Heart right ventricle (tissue), 16 donors: Measurements from ENCODE around the gene XRCC4. TPM values are rescaled to one million over a fixed set of nuclear protein-coding genes. Genes with fewer than 3 reads are reported as not detected.

Experiments used
- ATAC-seq, 8 donors: fragments of 200-7000 bp; cut with Tn5 transposase; one replicate each; pipeline ENCODE4 v1.9.1; 2020; ENCODE audit warnings: mild to moderate bottlenecking in 8 of 8, moderate library complexity in 8 of 8, moderate number of reproducible peaks in 1 of 8
- DNase-seq, 2 donors: peaks; one replicate each; pipeline ENCODE4 v3.0.0-alpha.2; 2020
- H3K27ac ChIP-seq, 10 donors: fragments of 200-600 bp; sonication (generic) in 2 of 10; one replicate each; pipeline versions ENCODE4 v1.5.0 to v1.8.0; 2020 to 2022; ENCODE audit warnings: mild to moderate bottlenecking in 3 of 10
- H3K27me3 ChIP-seq, 7 donors: fragments of 200-600 bp; one replicate each; pipeline ENCODE4 v1.8.0; 2021 to 2022; ENCODE audit warnings: mild to moderate bottlenecking in 2 of 7
- H3K36me3 ChIP-seq, 9 donors: fragments of 200-600 bp; sonication (generic) in 1 of 9; one replicate each; pipeline versions ENCODE4 v1.5.0 to v1.8.0; 2020 to 2022; ENCODE audit warnings: mild to moderate bottlenecking in 2 of 9
- H3K4me1 ChIP-seq, 9 donors: fragments of 200-600 bp; sonication (generic) in 1 of 9; one replicate each; pipeline versions ENCODE4 v1.5.0 to v1.8.0; 2020 to 2022; ENCODE audit warnings: mild to moderate bottlenecking in 4 of 9
- H3K4me3 ChIP-seq, 10 donors: fragments of 200-600 bp; sonication (generic) in 2 of 10; one replicate each; pipeline versions ENCODE4 v1.5.0 to v1.8.0; 2020 to 2022; ENCODE audit warnings: mild to moderate bottlenecking in 7 of 10, moderate library complexity in 2 of 10
- H3K9me3 ChIP-seq, 11 donors: fragments of 200-600 bp in 10 of 11; sonication (generic) in 2 of 11; one replicate each; pipeline versions ENCODE4 v1.5.0 to v1.8.0; 2013 to 2022; ENCODE audit warnings: mild to moderate bottlenecking in 2 of 11, control low read depth in 1 of 11, moderate library complexity in 1 of 11
- CTCF ChIP-seq, 9 donors: fragments of 200-600 bp; sonication (generic) in 2 of 9; IDR thresholded peaks; one replicate each; pipeline versions ENCODE4 v1.5.0 to v1.8.0; 2021 to 2022; ENCODE audit warnings: antibody characterized with exemption in 9 of 9, mild to moderate bottlenecking in 5 of 9, moderate library complexity in 1 of 9
- WGBS, 2 donors: extraction: QIAGEN DNeasy Blood & Tissue Kit; methylation state at CpG; one replicate each; pipeline ENCODE4 v1.1.7; 2013; ENCODE audit warnings: inconsistent platforms in 1 of 2; 5-methylcytosine and 5-hydroxymethylcytosine counted together
- intact Hi-C, 10 donors: fragments of 100-400 bp; cut with DNase I; formaldehyde crosslinking; loops; one replicate each; pipeline versions ENCODE4 v1.11.1 to v1.14.2; 2022
- polyA plus RNA-seq, 2 donors: library from polyadenylated mRNA; stranded (reverse); fragments of 200-250 nt; gene quantifications; one replicate each; pipeline ENCODE4 v1.2.3, GENCODE V29; 2013
- total RNA-seq, 10 donors: library from RNA; stranded (reverse); fragmentation: NEBNext Ultra II Directional in 3 of 10; extraction: Animal tissue kit (Norgen Biotek cat#: 25700) in 3 of 10; gene quantifications; one replicate each; pipeline versions ENCODE4 v1.2.1 to v1.2.4, GENCODE V29; 2021 to 2023
- donor health status: Arrhythmogenic right ventricular cardiomyopathy.
- donor health status: ischemic (EF 13 %, LVEDD 7.1; RV severe dilation, severe dysfunction).
- donor health status: healthy with polysubstance abuse.
- donor health status: DM: no; HTN: yes; CAD: no.
- donor health status: DM: no; HTN: no; CAD: no.
- donor health status: ischemic (EF 25% LVEDD 6.9; RV normal size, moderate dysfunction).
- donor health status: ischemic (EF 25% LVEDD 5.7; RV mildly dilated, moderate dysfunction).
- donor health status: healthy.
- donor health status: DM: yes; HTN: yes; CAD: no.
- donor health status: Ischemic cardiomyopathy.
- donor health status: ischemic (EF 35%, LVEDD 5.7; RV mildly dilated, moderate dysfunction).
- donor health status: nonischemic (EF 11% LVEDD 7.7; RV severe dilation, severe dysfunction).
- donor health status: DM: yes; HTN: yes; CAD: no.
- donor health status: PGD.
- donor health status: ischemic (EF 29% LVEDD 5.4; RV normal size, mild dysfunction).
- donor health status: nonischemic (EF 23%, LVEDD 6.1; RV moderate dilation, normal function).

The XRCC4 gene
- total and polyA plus RNA-seq, 12 donors = 3.6 to 14.4 (median 6.8) TPM

GRCh38 chr5:83219077-83219476 is 141.7 kb downstream of the XRCC4 start:
- DNase-seq (no peak), ATAC-seq (no peak)
- Histone ChIP-seq H3K4me1 (no peaks in the 10 kb centered on the region), H3K4me3 (no peak overlapping the region), H3K27me3 (no peaks in the 10 kb centered on the region), H3K27ac (no peak overlapping the region), H3K36me3 (no peaks in the 10 kb centered on the region), H3K9me3 (no peaks in the 10 kb centered on the region)
- intact Hi-C loops = no loop called here
- no peak for TF ChIP-seq CTCF (IDR thresholded peaks at IDR 0.05)

- no peak for DNase-seq
- ATAC-seq = no peak
- H3K27me3 ChIP-seq = no peaks in the 10 kb centered on the region
- no peak for TF ChIP-seq CTCF (IDR thresholded peaks at IDR 0.05)
- no peaks in the 10 kb centered on the region for H3K4me1 ChIP-seq
- no peak overlapping the region for H3K27ac ChIP-seq
- intact Hi-C loops = no loop called here
- H3K4me3 ChIP-seq = no peak overlapping the region
- H3K36me3 ChIP-seq = no peaks in the 10 kb centered on the region
- H3K9me3 ChIP-seq = no peaks in the 10 kb centered on the region
- 73 to 74% methylated on average over 4 of the region's 4 CpGs for WGBS, 2 donors
These were observed 142.1 kb downstream of the XRCC4 start for GRCh38 chr5:83219495-83219894.

- Histone ChIP-seq H3K27ac (no peak overlapping the region), H3K4me1 (no peaks in the 10 kb centered on the region), H3K4me3 (no peak overlapping the region), H3K27me3 (no peaks in the 10 kb centered on the region), H3K36me3 (no peaks in the 10 kb centered on the region), H3K9me3 (no peaks in the 10 kb centered on the region)
- no peak for ATAC-seq
- no peak for DNase-seq
- 48 to 61% methylated on average over 3 of the region's 3 CpGs for WGBS, 2 donors
- no peak for TF ChIP-seq CTCF (IDR thresholded peaks at IDR 0.05)
- intact Hi-C loops = no loop called here
These were observed 143.0 kb downstream of the XRCC4 start for GRCh38 chr5:83220331-83220730.

DNA sequence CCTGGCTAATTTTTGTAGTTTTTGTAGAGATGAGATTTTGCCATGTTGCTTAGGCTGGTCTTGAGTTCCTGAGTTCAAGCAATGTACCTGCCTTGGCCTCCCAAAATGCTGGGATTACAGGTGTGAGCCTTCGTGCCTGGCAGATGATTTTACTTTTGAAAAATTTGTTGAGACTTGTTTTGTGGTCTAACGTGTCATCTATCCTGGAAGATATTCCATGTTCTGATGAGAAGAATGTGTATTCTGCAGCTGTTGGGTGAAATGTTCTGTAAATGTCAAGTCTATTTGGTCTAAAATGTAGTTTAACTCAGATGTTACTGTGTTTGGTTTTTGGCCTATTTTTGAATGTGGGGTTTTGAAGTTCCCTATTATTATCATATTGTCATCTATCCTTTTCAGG is 145.6 kb downstream of the XRCC4 start:
- Histone ChIP-seq H3K27ac (no peak overlapping the region), H3K4me3 (no peak overlapping the region), H3K36me3 (no peaks in the 10 kb centered on the region), H3K4me1 (no peaks in the 10 kb centered on the region), H3K9me3 (no peaks in the 10 kb centered on the region), H3K27me3 (no peaks in the 10 kb centered on the region)
- no peak for ATAC-seq
- intact Hi-C loops = no loop called here
- WGBS, 2 donors = 89 to 91% methylated on average over 2 of the region's 2 CpGs
- no peak for DNase-seq
- TF ChIP-seq CTCF (IDR thresholded peaks at IDR 0.05) = no peak

DNA sequence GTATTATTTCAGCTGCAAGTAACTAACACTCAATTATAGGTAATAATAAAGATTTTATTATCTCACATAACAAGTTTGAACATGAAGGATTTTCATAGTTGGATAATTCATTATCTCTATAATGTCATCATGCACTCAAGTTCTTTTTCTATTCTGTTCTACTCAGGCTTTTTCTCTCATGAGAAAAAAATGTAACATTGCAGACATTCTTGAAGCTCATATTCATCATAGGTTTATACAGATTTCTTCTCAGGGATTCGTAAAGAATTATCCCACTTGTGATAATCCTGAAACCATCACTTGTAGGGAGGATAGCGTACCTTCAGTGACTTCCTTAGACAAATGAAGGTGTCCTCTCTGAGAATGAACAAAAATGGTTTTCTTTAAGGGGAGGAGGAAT is 150.3 kb downstream of the XRCC4 start:
- WGBS, 2 donors = 91 to 94% methylated on average over 2 of the region's 2 CpGs
- ATAC-seq (no peak), DNase-seq (no peak)
- no peaks in the 10 kb centered on the region for H3K27me3 ChIP-seq
- no peak overlapping the region for H3K4me3 ChIP-seq
- intact Hi-C loops = no loop called here
- H3K9me3 ChIP-seq = no peaks in the 10 kb centered on the region
- no peak overlapping the region for H3K27ac ChIP-seq
- TF ChIP-seq CTCF (IDR thresholded peaks at IDR 0.05) = no peak
- no peaks in the 10 kb centered on the region for H3K4me1 ChIP-seq
- no peaks in the 10 kb centered on the region for H3K36me3 ChIP-seq
